GM18519 (cell line): ENCODE data around the gene PEX26.
"Not testable (repeated sequence)": the region's sequence is repeated elsewhere in the genome, so short reads cannot be mapped to it uniquely, and the experiment has no call there.

Experiments used
- ATAC-seq: cut with Tn5 transposase; IDR thresholded peaks from one replicate; pipeline ENCODE4 v1.9.1; 2021; ENCODE audit warnings: mild to moderate bottlenecking, moderate library complexity; ENCODE audit not compliant: unreplicated experiment, low FRiP score

Gene PEX26

GRCh38 chr22:18077639-18078328 lies at the start of gene PEX26:
PEX26 (plus strand) TSS chr22:18077990; CDS start chr22:18078377, 387 bp downstream.
- peak; percentile 73 for ATAC-seq

DNA sequence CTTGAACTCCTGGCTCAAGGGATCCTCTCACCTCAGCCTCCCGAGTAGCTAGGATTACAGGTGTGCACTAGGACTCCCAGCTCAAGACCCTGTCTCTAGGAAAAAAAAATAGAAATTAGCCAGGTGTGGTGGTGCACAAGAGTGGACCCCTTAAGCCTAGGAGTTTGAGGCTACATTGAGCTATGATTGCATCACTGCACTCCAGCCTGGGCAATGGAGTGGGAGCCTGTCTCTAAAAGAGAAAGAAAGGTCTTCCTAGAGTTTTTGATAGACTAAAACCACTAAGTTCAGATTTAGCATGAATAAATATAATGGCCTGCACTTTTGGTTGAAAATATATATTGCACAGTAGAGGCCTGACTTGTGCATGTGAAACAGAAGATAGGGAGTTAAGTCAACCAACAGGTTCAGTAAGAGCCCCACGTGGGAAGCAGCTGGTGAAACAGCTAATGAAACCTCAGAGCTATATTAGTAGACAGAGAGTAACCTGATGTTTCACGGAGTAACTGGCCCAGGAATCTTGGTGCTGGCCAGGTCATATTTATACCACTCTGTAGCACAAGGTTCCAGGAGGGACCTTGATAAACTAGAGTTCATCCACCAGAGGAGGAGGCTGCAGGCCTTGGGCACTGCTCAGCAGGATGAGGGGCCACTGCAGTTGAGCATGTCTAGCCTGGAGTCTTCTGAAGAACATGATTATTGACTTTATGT lies 48.8 kb upstream of the PEX26 start:
- ATAC-seq, result no peak

DNA sequence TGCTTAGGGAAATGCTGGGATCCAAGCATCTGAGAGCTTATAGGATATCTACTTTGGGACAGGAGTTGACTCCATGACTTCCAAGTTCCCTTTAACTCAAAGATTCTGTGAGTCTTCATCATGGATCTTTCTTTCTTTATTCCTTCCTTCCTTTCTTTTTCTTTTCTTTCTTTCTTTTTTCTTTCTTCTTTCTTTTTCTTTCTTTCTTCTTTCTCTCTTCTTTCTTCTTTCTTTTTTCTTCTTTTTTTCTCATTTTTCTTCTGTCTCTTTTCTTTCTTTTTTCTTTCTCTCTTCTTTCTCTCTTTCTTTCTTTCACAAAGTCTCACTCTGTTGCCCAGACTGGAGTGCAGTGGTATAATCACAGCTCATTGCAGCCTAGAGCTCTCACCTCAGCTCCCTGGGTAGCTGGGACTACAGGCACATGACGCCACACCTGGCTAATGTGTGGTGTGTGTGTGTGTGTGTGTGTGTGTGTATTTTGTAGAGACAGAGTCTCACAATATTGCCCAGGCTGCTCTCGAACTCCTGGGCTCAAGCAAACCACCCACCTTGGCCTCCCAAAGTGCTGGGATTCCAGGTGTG lies 48.0 kb upstream of the PEX26 start:
- ATAC-seq, result no peak

GRCh38 chr22:18031695-18032454 lies 45.9 kb upstream of the PEX26 start:
- ATAC-seq, result no peak

DNA sequence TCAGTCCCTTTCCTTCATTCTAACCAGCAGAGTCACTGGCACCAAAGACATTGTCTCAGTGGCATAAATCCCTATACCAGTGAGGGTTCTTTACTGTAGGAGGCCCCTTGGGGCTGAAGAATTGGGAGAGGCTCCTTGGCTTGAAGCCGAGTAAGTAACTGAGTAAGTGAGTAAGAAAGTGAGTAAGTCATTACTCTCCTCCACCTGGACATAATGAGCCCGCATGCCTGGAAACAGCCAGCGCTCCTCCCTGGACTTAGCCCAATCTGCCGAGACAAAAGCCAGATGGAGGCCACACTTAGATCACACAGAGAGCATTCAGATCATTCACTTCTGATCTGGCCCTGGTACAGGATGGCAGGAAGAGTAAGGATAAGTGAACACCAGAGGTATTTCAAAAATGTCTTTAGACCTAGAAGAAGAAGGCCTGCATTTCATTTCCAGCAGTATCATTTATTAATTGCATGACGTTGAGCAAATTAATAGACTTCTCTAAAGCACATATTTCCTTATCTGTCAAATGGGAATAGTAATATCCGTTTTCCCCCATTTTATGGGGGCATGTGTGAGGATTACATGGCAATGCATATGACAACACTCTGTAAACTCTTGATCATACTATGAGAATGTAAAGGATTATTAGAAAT lies 45.2 kb upstream of the PEX26 start:
- ATAC-seq, result no peak

DNA sequence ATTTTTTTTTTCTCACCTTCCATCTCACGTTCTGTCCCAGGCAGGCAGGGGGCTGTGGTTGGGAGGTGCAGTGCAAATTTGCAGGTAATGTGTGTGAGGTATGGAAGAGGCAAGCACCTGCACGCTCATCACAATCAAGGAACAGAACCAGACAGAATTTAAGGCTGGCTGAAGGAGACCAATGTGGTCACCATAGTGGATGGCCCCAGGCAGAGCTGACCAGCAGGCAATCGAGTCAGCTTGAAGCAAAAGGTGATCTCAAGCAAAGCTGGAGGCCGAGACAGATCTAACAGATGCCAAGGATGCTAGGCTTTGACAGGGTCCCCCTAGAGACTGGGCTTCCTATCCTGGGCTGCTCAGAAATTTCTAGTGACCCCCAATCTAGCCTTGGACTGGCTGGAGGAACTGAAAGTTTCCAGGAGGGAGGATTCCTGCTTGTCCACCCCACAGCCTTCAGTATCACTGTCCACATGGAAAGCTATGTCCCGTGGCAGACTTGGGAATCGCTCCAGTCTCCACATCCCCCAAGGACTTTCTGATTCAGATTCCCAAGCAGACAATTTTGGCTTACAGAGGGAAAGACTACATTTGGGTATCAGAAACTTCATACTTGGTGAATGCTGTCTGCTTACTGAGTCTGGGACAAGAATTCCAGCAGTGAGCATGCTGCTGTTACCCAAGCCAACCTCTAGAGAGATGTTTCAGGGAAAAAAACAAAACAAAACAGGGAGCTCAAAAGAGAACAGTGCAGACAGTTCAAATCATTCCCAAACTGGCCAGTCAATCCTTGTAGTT lies 44.4 kb upstream of the PEX26 start:
- no peak for ATAC-seq

GRCh38 chr22:18034076-18034475 lies 43.7 kb upstream of the PEX26 start:
- no peak for ATAC-seq

- ATAC-seq, result no peak
These were observed 42.0 kb upstream of the PEX26 start for GRCh38 chr22:18035751-18036150.

DNA sequence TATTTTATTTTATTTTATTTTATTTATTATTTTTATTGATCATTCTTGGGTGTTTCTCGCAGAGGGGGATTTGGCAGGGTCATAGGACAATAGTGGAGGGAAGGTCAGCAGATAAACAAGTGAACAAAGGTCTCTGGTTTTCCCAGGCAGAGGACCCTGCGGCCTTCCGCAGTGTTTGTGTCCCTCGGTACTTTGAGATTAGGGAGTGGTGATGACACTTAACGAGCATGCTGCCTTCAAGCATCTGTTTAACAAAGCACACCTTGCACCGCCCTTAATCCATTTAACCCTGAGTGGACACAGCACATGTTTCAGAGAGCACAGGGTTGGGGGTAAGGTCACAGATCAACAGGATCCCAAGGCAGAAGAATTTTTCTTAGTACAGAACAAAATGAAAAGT lies 36.9 kb upstream of the PEX26 start:
- ATAC-seq, result not testable (repeated sequence)

GRCh38 chr22:18042685-18043084 lies 35.1 kb upstream of the PEX26 start:
- ATAC-seq, result no peak

GRCh38 chr22:18044548-18045271 lies 33.1 kb upstream of the PEX26 start:
- ATAC-seq, result no peak

DNA sequence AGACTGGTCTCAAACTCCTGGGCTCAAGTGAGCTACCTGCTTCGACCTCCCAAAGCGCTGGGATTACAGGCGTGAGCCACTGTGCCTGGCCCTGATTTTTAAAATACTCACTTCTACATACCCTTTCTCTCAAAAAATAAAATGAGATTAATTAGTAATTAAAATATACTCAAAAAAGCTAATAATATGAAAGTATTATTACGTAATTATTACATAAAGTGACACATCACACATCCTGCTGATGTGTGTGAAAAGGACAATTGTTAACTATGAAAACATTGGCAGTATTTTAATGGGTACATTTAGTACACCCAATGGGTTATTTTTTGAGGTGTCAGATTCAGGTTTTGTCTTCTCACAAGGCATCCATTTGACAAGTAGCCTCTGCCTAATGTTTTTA lies 32.0 kb upstream of the PEX26 start:
- no peak for ATAC-seq

- no peak for ATAC-seq
These were observed 29.7 kb upstream of the PEX26 start for GRCh38 chr22:18048041-18048440.

GRCh38 chr22:18048441-18048898 lies 29.3 kb upstream of the PEX26 start:
- ATAC-seq, result no peak

GRCh38 chr22:18050065-18050464 lies 27.7 kb upstream of the PEX26 start:
- ATAC-seq, result no peak

GRCh38 chr22:18051113-18051512 lies 26.7 kb upstream of the PEX26 start:
- ATAC-seq, result not testable (repeated sequence)

DNA sequence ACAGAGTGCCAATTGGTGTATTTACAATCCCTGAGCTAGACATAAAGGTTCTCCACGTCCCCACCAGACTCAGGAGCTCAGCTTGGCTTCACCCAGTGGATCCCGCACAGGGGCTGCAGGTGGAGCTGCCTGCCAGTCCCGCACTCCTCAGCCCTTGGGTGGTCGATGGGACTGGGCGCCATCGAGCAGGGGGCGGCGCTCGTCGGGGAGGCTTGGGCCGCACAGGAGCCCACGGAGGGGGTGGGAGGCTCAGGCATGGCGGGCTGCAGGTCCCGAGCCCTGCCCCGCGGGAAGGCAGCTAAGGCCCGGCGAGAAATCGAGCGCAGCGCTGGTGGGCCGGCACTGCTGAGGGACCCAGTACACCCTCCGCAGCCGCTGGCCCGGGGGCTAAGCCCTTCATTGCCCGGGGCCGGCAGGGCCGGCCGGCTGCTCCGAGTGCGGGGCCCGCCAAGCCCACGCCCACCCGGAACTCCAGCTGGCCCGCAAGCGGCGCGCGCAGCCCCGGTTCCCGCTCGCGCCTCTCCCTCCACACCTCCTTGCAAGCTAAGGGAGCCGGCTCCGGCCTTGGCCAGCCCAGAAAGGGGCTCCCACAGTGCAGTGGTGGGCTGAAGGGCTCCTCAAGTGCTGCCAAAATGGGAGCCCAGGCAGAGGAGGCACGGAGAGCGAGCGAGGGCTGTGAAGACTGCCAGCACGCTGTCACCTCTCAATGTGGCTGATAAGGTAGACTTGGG lies 24.4 kb upstream of the PEX26 start:
- not testable (repeated sequence) for ATAC-seq

DNA sequence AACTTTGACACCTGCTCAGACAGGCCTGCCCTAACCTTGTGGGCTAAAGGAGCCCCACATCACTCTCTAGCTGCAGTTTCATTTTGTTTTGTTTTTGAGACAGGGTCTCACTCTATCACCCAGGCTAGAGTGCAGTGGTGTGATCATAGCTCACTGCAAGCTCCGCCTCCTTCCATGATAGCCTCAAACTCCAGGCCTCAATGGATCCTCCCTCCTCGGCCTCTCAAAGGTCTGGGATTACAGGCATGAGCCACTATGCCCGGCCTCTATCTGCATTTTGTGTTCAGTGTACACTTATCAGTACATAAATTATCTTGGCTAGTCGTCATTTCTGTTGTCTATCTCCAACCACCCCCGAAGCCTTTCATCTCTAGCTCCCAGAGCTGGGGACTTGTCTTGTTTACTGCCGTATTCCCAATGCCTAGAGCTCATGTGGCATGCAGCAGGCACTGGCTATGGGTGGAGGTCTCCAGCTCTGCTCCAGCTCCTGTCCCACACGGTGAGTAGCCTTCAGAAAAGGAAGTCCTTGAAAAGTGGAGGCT lies 22.1 kb upstream of the PEX26 start:
- no peak for ATAC-seq
